HL-60 (cell line): ENCODE measurements around the gene NIPBL.

Experiments used
- DNase-seq, 2 experiments: peaks; one replicate each; pipeline ENCODE4 v3.0.0-alpha.2; 2010 to 2020; ENCODE audit warnings: low read depth in 1 of 2, low spot score in 1 of 2
- H3K27ac ChIP-seq: fragments of 250-450 bp; sonication (Bioruptor Pico); replicated peaks from 2 replicates; pipeline ENCODE4 v1.5.1; 2020; ENCODE audit warnings: mild to moderate bottlenecking, moderate library complexity
- H3K27me3 ChIP-seq: fragments of 250-450 bp; sonication (Bioruptor Pico); 2 replicates; pipeline ENCODE4 v1.5.1; 2021; ENCODE audit warnings: mild to moderate bottlenecking, moderate library complexity; ENCODE audit not compliant: insufficient read depth, poor library complexity, severe bottlenecking
- H3K4me3 ChIP-seq: replicated peaks from 2 replicates; pipeline ENCODE4 v1.5.1; 2011; ENCODE audit warnings: mild to moderate bottlenecking, control low read depth, low read length; ENCODE audit not compliant: insufficient read depth
- GABPA ChIP-seq: IDR thresholded peaks from 2 replicates; pipeline ENCODE4 v1.6.1; 2012; ENCODE audit warnings: low read depth
- POLR2AphosphoS5 ChIP-seq: IDR thresholded peaks from 2 replicates; pipeline ENCODE4 v1.6.1; 2012; ENCODE audit warnings: low read depth
- SPI1 ChIP-seq: IDR thresholded peaks from 2 replicates; pipeline ENCODE4 v1.6.1; 2012; ENCODE audit warnings: low read depth, mild to moderate bottlenecking, borderline replicate concordance
- TF ChIP-seq, protein P1 (sequence below): IDR thresholded peaks from 2 replicates; pipeline ENCODE4 v1.6.1; 2012; ENCODE audit warnings: low read depth; ENCODE audit not compliant: insufficient replicate concordance
- TF ChIP-seq, protein P2 (sequence below): IDR thresholded peaks from one replicate; pipeline ENCODE4 v1.5.1; 2011; ENCODE audit warnings: low read length, control low read depth, inconsistent platforms; ENCODE audit not compliant: insufficient read depth

Gene NIPBL

DNA sequence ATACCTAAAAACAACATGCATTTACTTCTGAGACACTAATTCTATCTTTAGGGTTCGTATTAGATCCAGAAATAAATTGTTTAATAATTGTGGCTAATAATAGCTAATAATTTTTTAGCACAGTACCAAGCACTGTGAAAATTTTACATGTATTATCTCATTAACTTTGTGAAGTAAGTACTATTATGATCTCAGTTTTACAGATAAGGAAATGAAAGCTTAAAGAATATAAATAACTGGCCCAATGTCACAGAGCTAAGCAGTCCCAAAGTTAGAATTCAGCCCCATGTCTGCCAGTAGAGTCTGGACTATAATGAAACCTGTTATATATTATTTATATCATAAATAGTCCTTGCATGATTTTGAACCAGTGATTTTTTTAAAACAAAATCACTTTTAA, 163.3 kb downstream of the NIPBL start:
- DNase-seq, result no peak
- TF ChIP-seq GABPA (no peak), POLR2AphosphoS5 (no peak), SPI1 (no peak)
- TF ChIP-seq, protein P1, sequence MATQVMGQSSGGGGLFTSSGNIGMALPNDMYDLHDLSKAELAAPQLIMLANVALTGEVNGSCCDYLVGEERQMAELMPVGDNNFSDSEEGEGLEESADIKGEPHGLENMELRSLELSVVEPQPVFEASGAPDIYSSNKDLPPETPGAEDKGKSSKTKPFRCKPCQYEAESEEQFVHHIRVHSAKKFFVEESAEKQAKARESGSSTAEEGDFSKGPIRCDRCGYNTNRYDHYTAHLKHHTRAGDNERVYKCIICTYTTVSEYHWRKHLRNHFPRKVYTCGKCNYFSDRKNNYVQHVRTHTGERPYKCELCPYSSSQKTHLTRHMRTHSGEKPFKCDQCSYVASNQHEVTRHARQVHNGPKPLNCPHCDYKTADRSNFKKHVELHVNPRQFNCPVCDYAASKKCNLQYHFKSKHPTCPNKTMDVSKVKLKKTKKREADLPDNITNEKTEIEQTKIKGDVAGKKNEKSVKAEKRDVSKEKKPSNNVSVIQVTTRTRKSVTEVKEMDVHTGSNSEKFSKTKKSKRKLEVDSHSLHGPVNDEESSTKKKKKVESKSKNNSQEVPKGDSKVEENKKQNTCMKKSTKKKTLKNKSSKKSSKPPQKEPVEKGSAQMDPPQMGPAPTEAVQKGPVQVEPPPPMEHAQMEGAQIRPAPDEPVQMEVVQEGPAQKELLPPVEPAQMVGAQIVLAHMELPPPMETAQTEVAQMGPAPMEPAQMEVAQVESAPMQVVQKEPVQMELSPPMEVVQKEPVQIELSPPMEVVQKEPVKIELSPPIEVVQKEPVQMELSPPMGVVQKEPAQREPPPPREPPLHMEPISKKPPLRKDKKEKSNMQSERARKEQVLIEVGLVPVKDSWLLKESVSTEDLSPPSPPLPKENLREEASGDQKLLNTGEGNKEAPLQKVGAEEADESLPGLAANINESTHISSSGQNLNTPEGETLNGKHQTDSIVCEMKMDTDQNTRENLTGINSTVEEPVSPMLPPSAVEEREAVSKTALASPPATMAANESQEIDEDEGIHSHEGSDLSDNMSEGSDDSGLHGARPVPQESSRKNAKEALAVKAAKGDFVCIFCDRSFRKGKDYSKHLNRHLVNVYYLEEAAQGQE, result no peak
- TF ChIP-seq, protein P2, sequence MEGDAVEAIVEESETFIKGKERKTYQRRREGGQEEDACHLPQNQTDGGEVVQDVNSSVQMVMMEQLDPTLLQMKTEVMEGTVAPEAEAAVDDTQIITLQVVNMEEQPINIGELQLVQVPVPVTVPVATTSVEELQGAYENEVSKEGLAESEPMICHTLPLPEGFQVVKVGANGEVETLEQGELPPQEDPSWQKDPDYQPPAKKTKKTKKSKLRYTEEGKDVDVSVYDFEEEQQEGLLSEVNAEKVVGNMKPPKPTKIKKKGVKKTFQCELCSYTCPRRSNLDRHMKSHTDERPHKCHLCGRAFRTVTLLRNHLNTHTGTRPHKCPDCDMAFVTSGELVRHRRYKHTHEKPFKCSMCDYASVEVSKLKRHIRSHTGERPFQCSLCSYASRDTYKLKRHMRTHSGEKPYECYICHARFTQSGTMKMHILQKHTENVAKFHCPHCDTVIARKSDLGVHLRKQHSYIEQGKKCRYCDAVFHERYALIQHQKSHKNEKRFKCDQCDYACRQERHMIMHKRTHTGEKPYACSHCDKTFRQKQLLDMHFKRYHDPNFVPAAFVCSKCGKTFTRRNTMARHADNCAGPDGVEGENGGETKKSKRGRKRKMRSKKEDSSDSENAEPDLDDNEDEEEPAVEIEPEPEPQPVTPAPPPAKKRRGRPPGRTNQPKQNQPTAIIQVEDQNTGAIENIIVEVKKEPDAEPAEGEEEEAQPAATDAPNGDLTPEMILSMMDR, result no peak
- Histone ChIP-seq H3K4me3 (no peak overlapping the region), H3K27me3 (no peaks in the 10 kb centered on the region), H3K27ac (no peak overlapping the region)

DNA sequence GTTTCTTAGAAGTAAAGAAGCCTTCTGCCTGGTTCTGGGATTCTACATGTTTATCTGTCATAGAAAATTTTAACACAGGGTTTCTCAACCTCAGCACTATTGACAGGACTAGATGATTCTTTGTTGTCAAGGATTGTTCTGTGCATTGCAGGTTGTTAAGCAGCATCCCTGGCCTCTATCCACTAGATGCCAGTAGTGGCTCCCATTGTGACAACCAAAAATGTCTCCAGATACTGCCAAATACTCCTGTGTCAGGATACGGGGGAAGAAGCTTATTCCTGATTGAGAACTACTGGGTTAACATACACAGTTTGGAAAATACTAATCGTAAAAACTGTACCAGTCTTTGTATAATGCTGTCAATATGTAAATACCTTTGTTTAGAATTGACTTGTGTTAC, 167.1 kb downstream of the NIPBL start:
- no peaks in the 10 kb centered on the region for H3K27me3 ChIP-seq
- H3K27ac ChIP-seq, result no peak overlapping the region
- TF ChIP-seq GABPA (no peak), POLR2AphosphoS5 (no peak), SPI1 (no peak)
- TF ChIP-seq, protein P2, result no peak
- TF ChIP-seq, protein P1, result no peak
- no peak overlapping the region for H3K4me3 ChIP-seq
- DNase-seq, result no peak

DNA sequence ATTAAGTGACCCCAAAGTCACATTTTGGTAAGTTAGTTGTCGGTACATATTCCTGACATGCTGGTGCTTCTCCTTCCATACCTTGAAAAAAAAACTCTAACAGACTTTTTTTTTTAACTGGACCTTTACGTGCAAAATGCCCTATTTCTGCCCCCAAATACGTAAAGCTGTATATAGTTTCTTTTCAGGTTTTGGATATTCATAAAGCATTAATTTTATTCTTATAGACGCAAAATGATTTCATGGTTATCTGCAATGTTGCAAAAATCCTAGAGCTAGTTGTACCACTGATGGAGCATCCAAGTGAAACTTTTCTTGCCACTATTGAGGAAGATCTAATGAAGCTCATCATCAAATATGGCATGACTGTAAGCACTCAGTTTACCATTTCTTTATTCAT, 167.6 kb downstream of the NIPBL start:
- DNase-seq, result no peak
- TF ChIP-seq, protein P1, result no peak
- no peak for TF ChIP-seq GABPA
- TF ChIP-seq POLR2AphosphoS5, result no peak
- no peak for TF ChIP-seq SPI1
- TF ChIP-seq, protein P2, result no peak
- Histone ChIP-seq H3K27ac (no peak overlapping the region), H3K4me3 (no peak overlapping the region), H3K27me3 (no peaks in the 10 kb centered on the region)
